Panc1 (cell line): ENCODE data around the gene GPC1. TPM values are rescaled to one million over a fixed set of nuclear protein-coding genes. Genes with fewer than 3 reads are reported as not detected.

Experiments used
- ATAC-seq: fragments of 200-7000 bp; cut with Tn5 transposase; 2 replicates; pipeline ENCODE4 v1.9.1; 2020; ENCODE audit warnings: mild to moderate bottlenecking, moderate library complexity
- BruUV-seq: library from RNA; stranded (reverse); fragments of 400-500 nt; replicated peaks from 2 replicates; lab custom pipeline; 2021; lab: Mats Ljungman, UMichigan
- CTCF ChIA-PET: fragments of 300-600 bp; sonication (Branson Sonifier 250); formaldehyde crosslinking; loops from one replicate; lab custom pipeline; 2022; ENCODE audit warnings: antibody characterized with exemption; lab: Charles Lee
- POLR2A ChIA-PET: fragments of 300-600 bp; sonication (Branson Sonifier 250); formaldehyde crosslinking; loops from one replicate; lab custom pipeline; 2022; ENCODE audit warnings: antibody characterized with exemption; lab: Charles Lee
- DNase-seq: peaks from one replicate; pipeline ENCODE4 v3.0.0-alpha.2; 2010; ENCODE audit warnings: low read depth, low spot score
- H3K27ac ChIP-seq: 2 replicates; pipeline ENCODE4 v1.5.1; 2011; ENCODE audit warnings: mild to moderate bottlenecking, low read length, inconsistent platforms
- H3K27me3 ChIP-seq: fragments of 200-500 bp; sonication (Bioruptor generic); 2 replicates; pipeline ENCODE4 v1.6.0; 2014; ENCODE audit warnings: low read length, inconsistent platforms; ENCODE audit not compliant: control insufficient read depth, insufficient read depth
- H3K36me3 ChIP-seq: fragments of 200-500 bp; sonication (Bioruptor generic); 2 replicates; pipeline ENCODE4 v1.5.1; 2014; ENCODE audit warnings: inconsistent platforms, mild to moderate bottlenecking, low read length, moderate library complexity; ENCODE audit not compliant: control insufficient read depth, insufficient read depth
- H3K4me1 ChIP-seq: 2 replicates; pipeline ENCODE4 v1.5.1; 2011; ENCODE audit warnings: inconsistent platforms, mild to moderate bottlenecking, low read length, moderate library complexity; ENCODE audit not compliant: control insufficient read depth, insufficient read depth
- H3K4me3 ChIP-seq, 2 experiments: 2 replicates each; pipeline ENCODE4 v1.5.1; 2011 to 2012; ENCODE audit warnings: low read depth in 2 of 2, low read length in 2 of 2, mild to moderate bottlenecking in 2 of 2, inconsistent platforms in 1 of 2, moderate library complexity in 1 of 2
- H3K9me3 ChIP-seq: fragments of 200-500 bp; sonication (Bioruptor generic); 2 replicates; pipeline ENCODE4 v1.5.1; 2014; ENCODE audit warnings: low read depth, mild to moderate bottlenecking, inconsistent platforms, low read length, moderate library complexity; ENCODE audit not compliant: control insufficient read depth, insufficient read depth
- POLR2AphosphoS5 ChIP-seq: IDR thresholded peaks from 2 replicates; pipeline ENCODE4 v1.6.1; 2012; ENCODE audit warnings: mild to moderate bottlenecking, low read depth, low read length, moderate library complexity
- SIN3A ChIP-seq: IDR thresholded peaks from 2 replicates; pipeline ENCODE4 v1.6.1; 2012; ENCODE audit warnings: low read depth, mild to moderate bottlenecking, low read length, moderate library complexity, borderline replicate concordance; ENCODE audit not compliant: insufficient read depth
- TCF7L2 ChIP-seq: IDR thresholded peaks from 2 replicates; pipeline ENCODE4 v1.6.1; 2011; ENCODE audit warnings: mild to moderate bottlenecking, low read depth, low read length, inconsistent platforms
- in situ Hi-C: cut with HindIII; loops from 2 replicates; pipeline ENCODE4 v1.10.0; 2016; ENCODE audit warnings: low sequenced_read_pairs, low pct_unique_long_range_greater_than_20kb
- intact Hi-C: fragments of 100-400 bp; cut with micrococcal nuclease; formaldehyde crosslinking; loops from one replicate; pipeline ENCODE4 v1.10.0; 2022; ENCODE audit not compliant: unreplicated experiment
- total RNA-seq: library from RNA; stranded (reverse); gene quantifications from one replicate; pipeline ENCODE4 v1.2.1, GENCODE V29; 2021; ENCODE audit not compliant: unreplicated experiment
- TF ChIP-seq, protein P1 (sequence below), 2 experiments: IDR thresholded peaks; 2 replicates each; pipeline ENCODE4 v1.6.1; 2011 to 2012; ENCODE audit warnings: low read depth in 2 of 2, control low read depth in 1 of 2, low read length in 1 of 2, mild to moderate bottlenecking in 1 of 2, moderate library complexity in 1 of 2; ENCODE audit not compliant: insufficient read depth in 1 of 2
- TF ChIP-seq, protein P2 (sequence below): fragments of 450-650 bp; IDR thresholded peaks from 2 replicates; pipeline ENCODE4 v1.5.1; 2017; ENCODE audit warnings: mild to moderate bottlenecking

Gene GPC1
- total RNA-seq, 1 experiment from 2014 or later: 88.7 TPM

DNA sequence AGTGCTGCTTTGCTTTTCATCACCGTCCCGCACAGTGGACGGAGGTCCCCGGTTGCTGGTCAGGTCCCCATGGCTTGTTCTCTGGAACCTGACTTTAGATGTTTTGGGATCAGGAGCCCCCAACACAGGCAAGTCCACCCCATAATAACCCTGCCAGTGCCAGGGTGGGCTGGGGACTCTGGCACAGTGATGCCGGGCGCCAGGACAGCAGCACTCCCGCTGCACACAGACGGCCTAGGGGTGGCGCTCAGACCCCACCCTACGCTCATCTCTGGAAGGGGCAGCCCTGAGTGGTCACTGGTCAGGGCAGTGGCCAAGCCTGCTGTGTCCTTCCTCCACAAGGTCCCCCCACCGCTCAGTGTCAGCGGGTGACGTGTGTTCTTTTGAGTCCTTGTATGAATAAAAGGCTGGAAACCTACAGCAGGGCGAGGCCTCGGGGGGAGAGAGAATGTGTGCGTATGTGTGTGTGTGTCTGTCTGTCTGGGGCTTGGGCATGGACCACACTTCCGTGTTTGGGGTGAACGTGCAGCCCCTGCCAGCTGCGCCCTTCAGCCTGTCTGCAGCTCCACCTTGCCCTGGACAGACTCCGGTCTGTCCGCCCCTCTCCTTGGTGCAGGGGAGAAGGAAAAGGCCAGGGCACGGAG, 32.3 kb downstream of the GPC1 start:
- Histone ChIP-seq H3K4me1 (no peaks in the 10 kb centered on the region), H3K36me3 (no peaks in the 10 kb centered on the region; the same call in 1 of the 2 replicates), H3K27me3 (no peaks in the 10 kb centered on the region), H3K4me3 (no peak overlapping the region), H3K9me3 (no peaks in the 10 kb centered on the region), H3K27ac (no peak overlapping the region)
- ATAC-seq: peak; percentile 33; the same call in 1 of the 2 replicates
- POLR2A ChIA-PET: no interaction called here
- TSS peak; percentile 80 for BruUV-seq
- DNase-seq: no peak
- in situ Hi-C loops: no loop called here
- TF ChIP-seq, protein P1, sequence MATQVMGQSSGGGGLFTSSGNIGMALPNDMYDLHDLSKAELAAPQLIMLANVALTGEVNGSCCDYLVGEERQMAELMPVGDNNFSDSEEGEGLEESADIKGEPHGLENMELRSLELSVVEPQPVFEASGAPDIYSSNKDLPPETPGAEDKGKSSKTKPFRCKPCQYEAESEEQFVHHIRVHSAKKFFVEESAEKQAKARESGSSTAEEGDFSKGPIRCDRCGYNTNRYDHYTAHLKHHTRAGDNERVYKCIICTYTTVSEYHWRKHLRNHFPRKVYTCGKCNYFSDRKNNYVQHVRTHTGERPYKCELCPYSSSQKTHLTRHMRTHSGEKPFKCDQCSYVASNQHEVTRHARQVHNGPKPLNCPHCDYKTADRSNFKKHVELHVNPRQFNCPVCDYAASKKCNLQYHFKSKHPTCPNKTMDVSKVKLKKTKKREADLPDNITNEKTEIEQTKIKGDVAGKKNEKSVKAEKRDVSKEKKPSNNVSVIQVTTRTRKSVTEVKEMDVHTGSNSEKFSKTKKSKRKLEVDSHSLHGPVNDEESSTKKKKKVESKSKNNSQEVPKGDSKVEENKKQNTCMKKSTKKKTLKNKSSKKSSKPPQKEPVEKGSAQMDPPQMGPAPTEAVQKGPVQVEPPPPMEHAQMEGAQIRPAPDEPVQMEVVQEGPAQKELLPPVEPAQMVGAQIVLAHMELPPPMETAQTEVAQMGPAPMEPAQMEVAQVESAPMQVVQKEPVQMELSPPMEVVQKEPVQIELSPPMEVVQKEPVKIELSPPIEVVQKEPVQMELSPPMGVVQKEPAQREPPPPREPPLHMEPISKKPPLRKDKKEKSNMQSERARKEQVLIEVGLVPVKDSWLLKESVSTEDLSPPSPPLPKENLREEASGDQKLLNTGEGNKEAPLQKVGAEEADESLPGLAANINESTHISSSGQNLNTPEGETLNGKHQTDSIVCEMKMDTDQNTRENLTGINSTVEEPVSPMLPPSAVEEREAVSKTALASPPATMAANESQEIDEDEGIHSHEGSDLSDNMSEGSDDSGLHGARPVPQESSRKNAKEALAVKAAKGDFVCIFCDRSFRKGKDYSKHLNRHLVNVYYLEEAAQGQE (IDR thresholded peaks at IDR 0.05; ENCODE audit: insufficient read depth in 1 of 2, low read depth in 2 of 2, low read length in 1 of 2): no peak
- TF ChIP-seq POLR2AphosphoS5 (no peak), TCF7L2 (no peak), SIN3A (no peak)
- TF ChIP-seq, protein P2, sequence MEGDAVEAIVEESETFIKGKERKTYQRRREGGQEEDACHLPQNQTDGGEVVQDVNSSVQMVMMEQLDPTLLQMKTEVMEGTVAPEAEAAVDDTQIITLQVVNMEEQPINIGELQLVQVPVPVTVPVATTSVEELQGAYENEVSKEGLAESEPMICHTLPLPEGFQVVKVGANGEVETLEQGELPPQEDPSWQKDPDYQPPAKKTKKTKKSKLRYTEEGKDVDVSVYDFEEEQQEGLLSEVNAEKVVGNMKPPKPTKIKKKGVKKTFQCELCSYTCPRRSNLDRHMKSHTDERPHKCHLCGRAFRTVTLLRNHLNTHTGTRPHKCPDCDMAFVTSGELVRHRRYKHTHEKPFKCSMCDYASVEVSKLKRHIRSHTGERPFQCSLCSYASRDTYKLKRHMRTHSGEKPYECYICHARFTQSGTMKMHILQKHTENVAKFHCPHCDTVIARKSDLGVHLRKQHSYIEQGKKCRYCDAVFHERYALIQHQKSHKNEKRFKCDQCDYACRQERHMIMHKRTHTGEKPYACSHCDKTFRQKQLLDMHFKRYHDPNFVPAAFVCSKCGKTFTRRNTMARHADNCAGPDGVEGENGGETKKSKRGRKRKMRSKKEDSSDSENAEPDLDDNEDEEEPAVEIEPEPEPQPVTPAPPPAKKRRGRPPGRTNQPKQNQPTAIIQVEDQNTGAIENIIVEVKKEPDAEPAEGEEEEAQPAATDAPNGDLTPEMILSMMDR: no peak
- intact Hi-C loops: no loop called here
- CTCF ChIA-PET: no interaction called here

DNA sequence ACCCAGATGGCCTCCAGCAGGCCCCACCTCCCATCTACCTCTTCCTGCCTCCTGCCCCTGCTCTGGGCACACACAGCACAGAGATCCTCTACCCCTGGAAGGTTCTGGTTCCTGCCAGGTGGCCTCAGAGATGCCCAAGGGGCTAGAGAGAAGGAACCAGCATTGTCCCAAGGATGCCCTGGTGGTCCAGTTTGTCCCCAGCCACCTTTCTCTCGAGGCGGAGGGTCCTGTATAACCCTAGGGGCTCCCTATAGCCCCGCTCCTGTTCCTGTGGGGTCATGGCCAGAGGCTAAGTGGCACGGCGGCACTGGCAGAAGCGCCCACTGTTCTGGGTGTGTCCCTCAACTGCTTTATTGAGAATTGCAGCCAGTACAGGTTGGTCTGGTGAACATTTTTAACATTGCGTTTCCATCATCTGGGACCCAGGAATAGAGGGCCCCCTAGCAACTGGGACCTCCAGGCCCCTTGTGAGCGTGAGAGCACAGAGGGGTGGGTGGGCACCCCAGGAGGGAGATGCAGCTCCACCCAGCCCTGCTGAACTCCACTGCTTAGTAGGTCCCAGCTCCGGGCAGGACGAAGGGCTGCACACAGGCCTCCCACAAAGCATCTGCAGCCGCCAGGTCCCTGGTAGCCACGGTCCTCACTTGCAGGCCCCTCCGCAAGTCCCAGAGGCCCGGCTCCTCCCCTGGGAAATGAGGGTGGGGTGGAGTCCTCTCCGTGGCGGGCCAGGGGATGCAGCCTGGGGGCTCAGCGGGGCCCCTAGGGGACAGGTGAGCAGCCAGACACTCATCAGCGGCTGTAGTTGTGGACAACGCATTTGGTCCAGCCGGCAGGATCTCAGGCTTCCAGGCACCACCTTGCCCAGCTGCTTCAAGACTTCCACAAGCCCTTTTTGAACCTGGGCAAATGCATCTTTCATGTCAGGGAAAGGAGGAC, 33.1 kb downstream of the GPC1 start:
- Histone ChIP-seq H3K9me3 (peaks cover 6% of the 10 kb centered on the region; the same call in 1 of the 2 replicates), H3K27me3 (no peaks in the 10 kb centered on the region), H3K27ac (no peak overlapping the region), H3K4me3 (no peak overlapping the region), H3K4me1 (no peaks in the 10 kb centered on the region), H3K36me3 (no peaks in the 10 kb centered on the region; the same call in 1 of the 2 replicates)
- no peak for DNase-seq
- BruUV-seq: no TSS peak
- CTCF ChIA-PET: no interaction called here
- in situ Hi-C loops: no loop called here
- TF ChIP-seq SIN3A (no peak), POLR2AphosphoS5 (0 out of 2 replicates have a peak, but pooled peaks have one; percentile 11)
- ATAC-seq: peak; percentile 8; the same call in 1 of the 2 replicates
- intact Hi-C loops: no loop called here
- POLR2A ChIA-PET: no interaction called here
